C4-2B (cell line): ENCODE data around the gene WDR5.

Experiments used
- H3K27ac ChIP-seq: fragments of 450-650 bp; 2 replicates; pipeline ENCODE4 v1.5.1; 2017
- ZFX ChIP-seq: fragments of 450-650 bp; IDR thresholded peaks from 2 replicates; pipeline ENCODE4 v1.6.1; 2017
- TF ChIP-seq, protein P1 (sequence below): fragments of 450-650 bp; conservative IDR thresholded peaks from 2 replicates; pipeline ENCODE4 v1.5.1; 2017; ENCODE audit warnings: mild to moderate bottlenecking

Gene WDR5

DNA sequence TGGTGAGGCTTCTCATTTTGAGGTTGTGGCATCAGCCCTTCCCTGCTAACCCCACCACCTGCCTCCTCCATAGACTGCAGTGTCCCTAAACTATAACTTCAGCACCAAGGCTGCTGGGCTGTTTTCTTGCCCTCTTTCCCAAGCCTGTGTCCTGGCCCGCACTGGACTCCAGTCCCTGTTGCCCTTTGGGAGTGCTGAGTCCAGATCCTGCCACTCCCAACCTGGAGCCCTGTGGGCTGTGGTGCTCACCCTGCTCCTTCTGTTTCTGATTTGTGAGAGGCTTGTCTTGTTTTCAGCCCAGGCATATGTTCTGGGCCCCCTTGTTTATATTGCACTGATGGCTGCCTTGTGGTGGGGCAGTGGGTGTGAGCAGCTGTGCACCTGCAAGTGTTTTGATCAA is 68.2 kb downstream of the WDR5 start:
- no peak overlapping the region for H3K27ac ChIP-seq
- TF ChIP-seq, protein P1, sequence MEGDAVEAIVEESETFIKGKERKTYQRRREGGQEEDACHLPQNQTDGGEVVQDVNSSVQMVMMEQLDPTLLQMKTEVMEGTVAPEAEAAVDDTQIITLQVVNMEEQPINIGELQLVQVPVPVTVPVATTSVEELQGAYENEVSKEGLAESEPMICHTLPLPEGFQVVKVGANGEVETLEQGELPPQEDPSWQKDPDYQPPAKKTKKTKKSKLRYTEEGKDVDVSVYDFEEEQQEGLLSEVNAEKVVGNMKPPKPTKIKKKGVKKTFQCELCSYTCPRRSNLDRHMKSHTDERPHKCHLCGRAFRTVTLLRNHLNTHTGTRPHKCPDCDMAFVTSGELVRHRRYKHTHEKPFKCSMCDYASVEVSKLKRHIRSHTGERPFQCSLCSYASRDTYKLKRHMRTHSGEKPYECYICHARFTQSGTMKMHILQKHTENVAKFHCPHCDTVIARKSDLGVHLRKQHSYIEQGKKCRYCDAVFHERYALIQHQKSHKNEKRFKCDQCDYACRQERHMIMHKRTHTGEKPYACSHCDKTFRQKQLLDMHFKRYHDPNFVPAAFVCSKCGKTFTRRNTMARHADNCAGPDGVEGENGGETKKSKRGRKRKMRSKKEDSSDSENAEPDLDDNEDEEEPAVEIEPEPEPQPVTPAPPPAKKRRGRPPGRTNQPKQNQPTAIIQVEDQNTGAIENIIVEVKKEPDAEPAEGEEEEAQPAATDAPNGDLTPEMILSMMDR: no peak
- no peak for TF ChIP-seq ZFX

GRCh38 chr9:134204991-134205578 is 69.2 kb downstream of the WDR5 start:
- TF ChIP-seq ZFX: no peak
- TF ChIP-seq, protein P1: no peak
- H3K27ac ChIP-seq: no peak overlapping the region

DNA sequence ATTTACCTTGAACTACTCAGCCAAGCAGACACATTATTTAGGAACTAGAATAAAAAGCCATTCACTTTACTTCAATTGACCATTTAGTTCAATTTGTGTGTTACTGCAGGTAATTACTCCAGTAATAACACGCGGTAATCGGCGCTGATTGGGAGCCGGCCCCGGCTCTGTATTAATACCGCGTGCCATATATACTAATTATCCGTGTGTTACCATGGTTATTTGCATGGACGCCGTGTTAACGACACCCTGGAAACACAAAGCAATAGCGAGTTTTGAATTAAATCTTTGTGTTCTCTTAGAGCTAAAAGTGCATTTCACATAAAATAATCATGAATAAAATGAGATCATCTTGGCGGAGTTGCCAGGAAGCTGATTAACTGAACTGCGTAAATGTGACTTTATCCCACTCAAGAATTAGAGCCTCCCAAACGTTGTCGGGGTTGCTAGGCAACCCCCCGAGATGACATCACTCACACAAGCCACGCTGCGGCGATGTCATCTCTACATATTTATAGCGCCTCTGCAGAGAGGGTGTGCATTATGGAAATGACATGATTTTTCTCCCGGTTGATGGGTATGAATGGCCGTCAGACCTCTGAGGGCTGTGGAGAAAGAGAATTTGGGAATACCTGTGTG is 69.9 kb downstream of the WDR5 start:
- TF ChIP-seq ZFX: no peak
- TF ChIP-seq, protein P1: no peak
- H3K27ac ChIP-seq: no peak overlapping the region

DNA sequence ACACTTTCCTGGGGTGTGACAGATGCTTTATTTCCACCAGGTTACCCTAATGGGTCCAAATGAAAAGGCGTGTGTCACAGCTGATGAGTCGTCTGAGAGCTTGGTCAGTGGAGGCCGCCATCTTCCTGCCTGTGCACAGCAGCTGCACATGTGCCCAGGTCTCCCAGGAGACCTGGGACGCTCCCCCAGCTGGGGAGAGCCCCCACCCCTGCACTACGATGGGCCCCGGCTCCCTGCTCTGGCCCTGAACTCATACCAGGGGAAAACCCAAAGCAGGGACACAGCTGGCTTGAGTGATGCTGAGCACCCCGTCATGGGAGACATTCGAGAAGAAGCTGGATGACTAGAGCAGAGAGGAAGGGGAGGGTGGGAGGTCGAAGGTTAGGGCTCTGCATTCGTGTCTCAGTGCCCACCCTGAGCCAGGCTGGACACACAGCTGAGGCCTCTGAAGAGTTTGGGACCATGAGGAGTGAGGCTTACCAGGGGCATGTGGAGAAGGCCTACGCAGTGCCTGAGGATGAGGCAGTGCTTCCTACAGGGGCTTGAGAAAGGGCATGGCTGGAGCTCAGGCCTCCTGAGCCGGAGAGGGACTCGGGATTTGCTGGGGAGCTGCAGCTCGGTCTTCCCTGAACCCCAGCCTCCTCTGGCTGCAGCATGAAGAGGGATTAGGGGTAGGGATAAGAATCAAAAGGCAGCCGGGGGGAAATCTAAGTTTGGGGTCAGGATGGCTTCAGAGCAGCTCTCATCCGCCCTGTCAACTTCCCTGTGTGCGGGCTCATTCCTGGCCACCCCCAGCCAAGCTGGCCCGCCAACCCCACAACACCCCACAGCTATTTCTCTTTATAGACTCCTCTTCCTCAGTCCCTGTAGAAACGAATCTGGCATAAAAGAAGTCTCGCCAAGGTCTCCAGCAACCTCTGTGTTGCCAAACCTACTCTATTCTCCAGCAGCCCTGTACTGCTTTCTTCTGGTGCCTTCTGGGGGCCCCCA is 70.7 kb downstream of the WDR5 start:
- no peak overlapping the region for H3K27ac ChIP-seq
- TF ChIP-seq, protein P1: no peak
- no peak for TF ChIP-seq ZFX

DNA sequence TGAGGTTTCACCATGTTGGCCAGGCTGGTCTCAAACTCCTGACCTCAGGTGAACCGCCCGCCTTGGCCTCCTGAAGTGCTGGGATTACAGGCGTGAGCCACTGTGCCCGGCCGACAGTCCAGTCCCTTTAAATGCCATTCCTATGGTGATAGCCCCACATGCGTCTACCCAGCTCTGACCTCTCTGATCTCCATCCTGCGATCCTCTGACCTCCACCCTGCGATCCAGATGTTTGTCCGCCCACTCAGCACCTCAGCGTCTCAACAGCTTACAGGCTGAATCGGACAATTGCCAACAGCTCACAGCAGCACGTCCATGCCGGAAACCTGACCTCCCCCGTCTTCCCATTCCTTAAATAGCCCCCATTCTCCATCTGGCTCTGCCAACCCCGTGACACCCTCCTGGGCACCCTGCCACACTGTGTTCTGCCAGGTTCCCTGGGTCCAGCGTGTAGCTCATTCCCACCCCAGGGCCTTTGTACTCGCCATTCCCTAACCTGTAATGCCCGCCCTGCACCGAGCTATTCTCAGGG is 72.5 kb downstream of the WDR5 start:
- TF ChIP-seq, protein P1: no peak
- TF ChIP-seq ZFX: no peak
- no peak overlapping the region for H3K27ac ChIP-seq

GRCh38 chr9:134208981-134209725 is 73.3 kb downstream of the WDR5 start:
- H3K27ac ChIP-seq: no peak overlapping the region; the same call in 1 of the 2 replicates
- TF ChIP-seq ZFX: no peak
- TF ChIP-seq, protein P1: no peak
